ENCODE measurements around the gene MAP1A.
"Not testable (repeated sequence)": the region's sequence is repeated elsewhere in the genome, so short reads cannot be mapped to it uniquely, and the experiment has no call there.

Gene MAP1A

GRCh38 chr15:43531018-43531670 lies 13.7 kb downstream of the MAP1A start:
- no peak for DNase-seq

DNA sequence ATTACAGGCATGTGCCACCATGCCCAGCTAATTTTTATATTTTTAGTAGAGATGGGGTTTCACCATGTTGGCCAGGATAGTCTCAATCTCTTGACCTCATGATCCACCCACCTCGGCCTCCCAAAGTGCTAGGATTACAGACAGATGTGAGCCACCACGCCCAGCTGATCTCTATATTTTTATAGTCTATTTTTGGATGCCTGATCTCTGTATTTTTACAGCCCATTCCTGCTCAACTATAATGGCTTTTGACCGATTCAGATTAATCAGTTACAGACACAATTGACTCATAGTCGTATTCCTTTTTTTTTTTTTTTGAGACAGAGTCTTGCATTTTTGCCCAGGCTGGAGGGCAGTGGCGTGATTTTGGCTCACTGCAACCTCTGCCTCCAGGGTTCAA lies 15.4 kb downstream of the MAP1A start:
- not testable (repeated sequence) for DNase-seq

- no peak for DNase-seq
Measured at GRCh38 chr15:43534897-43535296, 17.5 kb downstream of the MAP1A start.

- DNase-seq, result no peak
Measured at GRCh38 chr15:43538091-43538490, 20.7 kb downstream of the MAP1A start.

DNA sequence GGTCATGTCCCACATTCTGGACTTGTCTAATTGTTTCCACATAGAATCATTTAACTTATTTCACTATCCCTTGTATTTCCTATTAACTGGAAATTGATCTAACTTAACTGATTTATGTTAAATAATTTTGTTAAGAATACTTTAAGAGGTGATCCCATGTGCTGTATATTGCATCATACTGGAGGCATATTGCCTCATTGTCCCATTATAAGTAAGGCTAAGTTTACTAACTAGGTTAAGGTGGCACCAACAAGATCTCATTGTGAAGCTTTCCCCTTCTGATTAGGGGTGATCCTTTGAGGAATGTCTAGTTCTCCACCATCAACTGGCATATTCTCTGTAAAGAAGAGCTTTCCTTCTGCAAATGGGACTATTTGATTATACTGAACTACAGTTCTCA lies 24.4 kb downstream of the MAP1A start:
- no peak for DNase-seq

GRCh38 chr15:43544266-43544665 lies 26.9 kb downstream of the MAP1A start:
- no peak for DNase-seq

GRCh38 chr15:43545426-43545825 lies 28.0 kb downstream of the MAP1A start:
- no peak for DNase-seq

DNA sequence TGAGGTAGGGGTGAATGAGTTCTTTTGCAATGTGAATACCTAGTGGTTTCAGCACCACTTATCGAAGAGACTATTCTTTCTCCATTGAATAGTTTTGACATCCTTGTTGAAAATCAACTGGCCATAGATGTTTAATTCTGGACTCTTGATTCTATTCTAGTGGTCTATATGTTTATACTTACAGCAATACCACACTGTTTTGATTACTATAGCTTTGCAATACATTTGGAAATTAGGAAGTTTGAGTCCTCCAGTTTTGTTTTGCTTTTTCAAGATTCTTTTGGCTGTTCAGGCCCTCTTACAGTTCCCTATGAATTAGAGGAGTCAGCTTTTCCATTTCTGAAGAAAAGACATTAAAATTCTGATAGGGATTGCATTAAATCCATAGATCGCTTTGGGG lies 30.1 kb downstream of the MAP1A start:
- DNase-seq, result no peak

- DNase-seq, result no peak
Measured at GRCh38 chr15:43550527-43551363, 33.3 kb downstream of the MAP1A start.

GRCh38 chr15:43552256-43552655 lies 34.8 kb downstream of the MAP1A start:
- no peak for DNase-seq

- no peak for DNase-seq
Measured at GRCh38 chr15:43552986-43553385, 35.6 kb downstream of the MAP1A start.

GRCh38 chr15:43562753-43563152 lies 45.3 kb downstream of the MAP1A start:
- not testable (repeated sequence) for DNase-seq

- not testable (repeated sequence) for DNase-seq
Measured at GRCh38 chr15:43563793-43564192, 46.4 kb downstream of the MAP1A start.

DNA sequence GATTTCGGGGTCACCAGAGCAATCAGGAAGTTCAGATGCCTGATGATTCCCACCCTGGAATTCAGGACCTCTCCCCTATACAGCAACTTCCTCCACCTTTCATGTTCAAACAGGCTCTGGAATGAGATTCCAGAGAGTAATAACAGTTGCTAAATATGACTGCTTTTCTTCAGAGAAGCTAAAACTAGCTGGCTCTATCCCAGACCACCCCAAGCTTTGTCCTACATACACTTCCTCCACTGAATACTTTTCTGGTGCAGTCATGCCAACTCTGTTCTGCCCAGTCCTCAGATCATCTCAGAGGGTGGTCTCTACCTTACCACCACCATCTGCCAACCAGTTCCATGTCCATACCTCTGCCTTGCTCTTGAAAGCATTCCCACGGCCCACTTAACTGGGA lies 49.2 kb downstream of the MAP1A start:
- DNase-seq, result not testable (repeated sequence)

DNA sequence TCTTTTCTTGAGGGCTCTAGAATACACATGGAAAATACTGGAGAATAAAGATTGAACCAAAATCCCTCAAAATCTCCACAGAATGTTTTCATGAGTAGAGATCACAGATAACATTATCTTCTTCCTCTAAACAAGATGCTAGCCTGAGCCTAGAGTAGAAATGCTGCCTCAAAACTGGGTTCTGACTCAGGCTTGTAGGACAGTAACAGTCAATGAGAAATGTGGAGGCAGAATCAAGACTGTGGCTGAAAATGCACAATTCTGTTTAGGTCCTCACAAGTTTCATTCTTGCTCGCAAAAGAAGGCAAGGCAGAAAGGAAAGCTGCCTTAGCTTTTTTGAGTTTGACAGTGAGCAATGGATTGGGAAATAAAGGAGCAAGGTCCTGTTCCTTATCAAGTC lies 57.2 kb downstream of the MAP1A start:
- DNase-seq, result not testable (repeated sequence)

Measured in Kasumi-1 (cell line).